ENCODE data around the gene HDAC7.

Gene HDAC7

DNA sequence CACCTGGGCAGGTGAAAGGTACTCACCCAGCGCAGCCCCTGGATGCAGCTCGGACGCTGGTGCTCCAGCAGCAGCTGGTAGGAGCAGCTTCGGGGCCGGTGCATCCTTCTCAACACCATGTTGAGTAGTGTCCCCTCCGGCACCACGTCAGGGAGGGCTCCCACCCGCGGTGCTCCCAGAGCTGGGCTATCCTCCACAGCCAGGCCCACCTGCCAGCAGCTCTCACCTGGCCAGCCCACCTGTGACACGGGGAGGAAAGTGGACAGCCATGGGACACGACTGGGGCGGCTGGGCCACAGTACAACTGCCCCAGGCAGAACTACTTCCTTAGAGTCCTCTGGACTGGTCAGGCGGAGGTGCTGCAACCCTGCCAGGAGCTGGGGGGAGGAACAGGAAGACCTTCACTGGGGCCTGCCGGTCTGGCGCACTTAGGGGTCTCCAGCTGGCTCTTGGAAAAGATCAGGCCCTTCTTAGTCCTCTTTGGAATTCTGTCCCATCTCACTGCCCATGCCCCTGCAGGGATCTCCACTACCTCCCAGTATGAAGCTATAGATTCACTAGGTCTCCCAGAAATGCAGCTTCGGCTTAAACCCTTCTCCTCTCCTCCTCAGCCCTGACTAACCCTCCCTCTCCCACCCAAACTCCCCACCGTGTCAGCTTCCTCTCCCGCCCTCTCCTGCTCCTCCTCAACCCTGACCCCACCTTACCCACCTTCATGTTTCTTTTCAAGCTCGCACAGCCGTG lies 61.7 kb downstream of the HDAC7 start:
- DNase-seq: no peak

GRCh38 chr12:47757364-47757839 lies 62.3 kb downstream of the HDAC7 start:
- no peak for DNase-seq

DNA sequence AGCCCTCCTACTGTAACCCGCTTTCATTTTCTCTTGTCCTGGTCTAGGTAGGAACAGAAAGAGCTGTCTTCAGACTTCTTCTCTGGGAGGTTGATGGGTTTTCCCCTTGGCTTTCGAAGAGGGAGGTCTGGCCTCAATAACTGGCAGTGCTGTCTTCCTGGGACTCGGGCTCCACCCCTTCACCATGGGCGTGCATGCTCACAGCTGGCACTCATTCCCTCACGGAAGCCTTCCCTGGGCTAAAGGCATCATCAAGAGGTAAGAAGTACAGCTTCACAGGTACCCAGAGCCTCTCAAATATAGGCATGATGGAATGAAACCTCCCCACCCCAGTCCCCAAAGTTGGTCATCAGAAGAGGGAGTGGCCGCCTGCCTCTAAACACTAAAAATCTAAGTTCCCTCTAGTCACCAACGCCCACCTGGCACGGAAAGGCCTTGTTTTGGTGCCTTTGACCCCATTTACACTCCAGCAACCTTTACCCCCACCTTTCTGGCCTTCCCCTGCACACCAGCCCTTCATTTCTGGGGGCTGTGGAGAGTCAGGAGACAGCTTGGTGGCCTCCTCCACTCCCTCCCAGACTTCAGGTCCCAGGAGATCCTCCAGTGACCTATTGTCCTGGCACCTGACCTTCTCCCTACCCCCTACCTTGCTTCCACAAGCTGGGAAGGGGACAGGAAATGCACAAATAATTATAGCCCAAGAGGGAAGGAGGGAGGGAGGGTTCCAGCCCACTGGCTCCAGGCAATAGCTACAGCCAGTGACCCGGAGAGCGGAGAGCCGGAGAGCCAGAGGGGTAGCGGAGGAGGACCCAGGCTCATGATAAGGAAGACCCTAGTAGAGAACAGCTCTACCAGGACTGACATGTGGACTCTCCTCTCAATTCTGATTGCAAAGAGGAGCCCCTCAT lies 63.8 kb downstream of the HDAC7 start:
- no peak for DNase-seq

DNA sequence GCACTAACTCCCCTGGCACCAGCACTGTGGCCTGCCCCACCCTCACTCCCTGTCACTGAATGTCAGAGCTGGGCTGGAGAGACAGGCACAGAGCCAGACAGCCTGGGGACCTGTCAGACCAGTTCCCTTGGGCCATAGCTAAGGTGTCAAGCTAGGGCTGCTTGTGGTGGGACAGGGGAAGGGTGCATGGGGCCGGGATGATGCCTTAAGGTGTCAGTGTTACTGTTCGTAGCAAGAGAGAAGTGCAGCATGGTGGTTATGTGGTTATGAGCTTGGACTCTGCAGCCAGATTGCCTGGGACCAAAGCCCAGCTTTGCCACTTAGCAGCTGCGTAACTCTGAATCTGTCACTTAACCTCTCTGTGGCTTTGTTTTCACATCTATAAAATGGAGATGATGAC lies 64.8 kb downstream of the HDAC7 start:
- no peak for DNase-seq

- DNase-seq: no peak
Observed at GRCh38 chr12:47754126-47754525, 65.6 kb downstream of the HDAC7 start.

- no peak for DNase-seq
Observed at GRCh38 chr12:47753021-47754001, 66.4 kb downstream of the HDAC7 start.

GRCh38 chr12:47752552-47752951 lies 67.2 kb downstream of the HDAC7 start:
- DNase-seq: no peak

DNA sequence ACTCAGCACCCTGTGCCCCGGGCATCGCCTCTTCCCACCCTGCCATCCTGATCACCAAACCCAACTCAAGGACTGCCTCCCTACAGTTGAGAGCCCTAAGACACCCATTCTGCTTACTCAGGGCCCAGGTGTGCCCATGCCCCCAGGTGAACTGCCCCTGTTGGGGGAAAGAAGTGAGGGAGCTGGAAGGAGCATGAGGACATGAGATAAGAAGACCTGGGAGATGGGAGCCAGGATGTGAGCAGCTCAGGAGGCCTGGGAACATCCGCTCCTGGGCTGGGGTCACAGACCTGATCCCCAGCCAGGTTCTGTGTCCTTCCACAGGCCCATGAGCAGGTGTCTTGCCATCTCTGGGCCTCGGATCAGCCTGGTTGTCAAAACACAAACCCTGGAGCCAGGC lies 67.6 kb downstream of the HDAC7 start:
- no peak for DNase-seq

- DNase-seq: no peak
Observed at GRCh38 chr12:47751561-47751960, 68.1 kb downstream of the HDAC7 start.

- no peak for DNase-seq
Observed at GRCh38 chr12:47750916-47751470, 68.7 kb downstream of the HDAC7 start.

GRCh38 chr12:47750229-47750798 lies 69.4 kb downstream of the HDAC7 start:
- DNase-seq: no peak

DNA sequence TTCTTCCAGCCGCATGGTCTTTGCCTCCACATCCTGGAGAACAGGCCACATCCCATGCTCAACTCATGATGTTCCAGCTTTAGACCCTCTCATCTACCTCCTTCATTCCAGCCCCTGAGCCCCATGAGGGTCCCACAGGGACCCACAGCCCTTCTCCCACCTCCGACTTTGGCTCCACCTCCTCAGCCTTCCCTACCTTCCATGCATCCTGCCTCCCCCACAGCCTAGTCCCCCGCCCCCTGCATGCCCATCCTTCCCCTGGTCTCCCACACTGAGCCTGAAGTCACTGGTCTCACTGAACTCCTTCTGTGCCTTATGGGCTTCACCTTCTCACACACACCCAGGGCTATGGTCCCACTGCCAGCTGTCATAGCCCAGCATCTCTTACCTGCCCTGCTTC lies 70.8 kb downstream of the HDAC7 start:
- no peak for DNase-seq

GRCh38 chr12:47748507-47748828 lies 71.2 kb downstream of the HDAC7 start:
- DNase-seq: no peak

- no peak for DNase-seq
Observed at GRCh38 chr12:47747596-47748506, 71.9 kb downstream of the HDAC7 start.

DNA sequence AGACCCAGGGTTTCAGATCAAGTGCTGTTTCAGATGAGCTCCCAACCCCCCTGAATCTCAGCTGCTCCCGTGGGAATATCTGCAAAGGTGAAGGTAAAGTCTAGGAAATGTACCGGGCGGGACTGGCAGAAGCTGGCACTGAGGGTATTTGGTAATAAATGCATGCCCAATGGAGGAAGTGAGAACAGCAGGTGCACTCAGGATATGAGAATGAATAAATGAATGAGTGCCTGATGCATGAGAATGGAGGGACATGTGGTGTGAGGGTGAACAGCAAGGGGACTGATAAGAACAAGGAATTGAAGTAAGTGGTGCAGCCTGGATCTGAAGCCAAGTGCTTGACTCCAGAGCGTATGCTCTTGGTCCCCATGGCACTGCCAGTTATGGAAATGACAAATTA lies 72.6 kb downstream of the HDAC7 start:
- DNase-seq: no peak

DNA sequence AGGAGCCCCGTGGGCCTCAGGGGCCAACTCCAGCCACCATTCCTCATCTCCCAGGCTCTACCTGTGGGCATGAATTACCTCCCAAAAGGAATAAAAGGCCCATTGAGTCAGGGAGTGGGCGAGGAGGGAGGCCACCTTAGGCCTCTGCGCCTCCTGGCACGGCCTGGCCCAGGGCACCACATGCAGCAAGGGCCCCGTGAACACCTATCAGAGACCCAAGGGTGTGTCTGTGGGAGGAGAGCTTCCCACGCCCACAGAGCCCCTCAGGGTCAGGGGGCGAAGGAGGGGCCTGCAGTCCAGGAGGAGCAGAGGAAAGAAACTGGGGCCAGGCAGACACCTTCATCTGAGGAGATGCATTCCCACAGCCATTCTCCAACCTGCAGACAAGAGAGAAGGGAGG lies 73.2 kb downstream of the HDAC7 start:
- no peak for DNase-seq

DNA sequence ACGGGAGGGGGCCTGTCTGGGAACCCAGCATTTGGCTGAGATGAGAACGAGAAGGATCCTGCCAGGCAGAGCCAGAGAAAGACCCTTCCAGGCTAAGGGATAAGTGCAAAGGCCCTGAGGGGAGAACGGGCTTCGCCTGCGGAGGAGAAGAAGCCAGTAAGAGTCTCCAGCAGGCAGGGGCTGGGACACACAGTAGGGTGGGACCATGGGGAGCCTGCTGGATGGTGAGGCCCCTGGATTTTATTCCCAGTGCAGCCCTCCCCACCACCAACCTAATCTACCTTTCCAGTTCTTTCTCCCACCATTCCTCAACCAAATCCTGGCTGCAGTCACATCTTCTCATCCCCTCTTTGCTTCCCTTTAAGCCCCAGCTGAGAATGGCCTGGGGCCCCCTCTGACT lies 73.6 kb downstream of the HDAC7 start:
- no peak for DNase-seq

- DNase-seq: no peak
Observed at GRCh38 chr12:47745485-47746041, 74.1 kb downstream of the HDAC7 start.

GRCh38 chr12:47744778-47745436 lies 74.8 kb downstream of the HDAC7 start:
- DNase-seq: no peak

- DNase-seq: no peak
Observed at GRCh38 chr12:47744005-47744651, 75.6 kb downstream of the HDAC7 start.

All from NCI-H1694 (cell line).